ENCODE measurements around the gene KRTAP5-9.
"Not testable (repeated sequence)": the region's sequence is repeated elsewhere in the genome, so short reads cannot be mapped to it uniquely, and the experiment has no call there.

The KRTAP5-9 gene

GRCh38 chr11:71534711-71535608, 13.3 kb upstream of the KRTAP5-9 start:
- not testable (repeated sequence) for DNase-seq

GRCh38 chr11:71535825-71536224, 12.4 kb upstream of the KRTAP5-9 start:
- no peak for DNase-seq

GRCh38 chr11:71537537-71537936, 10.7 kb upstream of the KRTAP5-9 start:
- DNase-seq: no peak

GRCh38 chr11:71537977-71538665, 10.1 kb upstream of the KRTAP5-9 start, which contains the start of gene KRTAP5-8:
Gene KRTAP5-8 (plus strand): TSS chr11:71538025. CDS start chr11:71538056, 31 bp downstream.
- not testable (repeated sequence) for DNase-seq

GRCh38 chr11:71538666-71538990, 9.6 kb upstream of the KRTAP5-9 start:
- DNase-seq: no peak

GRCh38 chr11:71539017-71539416, 9.2 kb upstream of the KRTAP5-9 start:
- no peak for DNase-seq

GRCh38 chr11:71539971-71540370, 8.2 kb upstream of the KRTAP5-9 start:
- not testable (repeated sequence) for DNase-seq

- not testable (repeated sequence) for DNase-seq
Measured at GRCh38 chr11:71540521-71541304, 7.5 kb upstream of the KRTAP5-9 start.

GRCh38 chr11:71542382-71542781, 5.8 kb upstream of the KRTAP5-9 start:
- no peak for DNase-seq

GRCh38 chr11:71542879-71543777, 5.1 kb upstream of the KRTAP5-9 start:
- no peak for DNase-seq

- no peak for DNase-seq
Measured at GRCh38 chr11:71543866-71544265, 4.4 kb upstream of the KRTAP5-9 start.

GRCh38 chr11:71544525-71545214, 3.5 kb upstream of the KRTAP5-9 start:
- no peak for DNase-seq

- DNase-seq: no peak
Measured at GRCh38 chr11:71545405-71545966, 2.7 kb upstream of the KRTAP5-9 start.

- DNase-seq: no peak
Measured at GRCh38 chr11:71548716-71549151, 514 bp downstream of the KRTAP5-9 start.

GRCh38 chr11:71551711-71552110, 3.5 kb downstream of the KRTAP5-9 start:
- DNase-seq: no peak

- DNase-seq: no peak
Measured at GRCh38 chr11:71554996-71555395, 6.8 kb downstream of the KRTAP5-9 start.

GRCh38 chr11:71555508-71555907, 7.3 kb downstream of the KRTAP5-9 start:
- no peak for DNase-seq

GRCh38 chr11:71556018-71556417, 7.8 kb downstream of the KRTAP5-9 start:
- DNase-seq: no peak

GRCh38 chr11:71557257-71557656, 9.0 kb downstream of the KRTAP5-9 start:
- no peak for DNase-seq

- DNase-seq: no peak
Measured at GRCh38 chr11:71558996-71559395, 10.8 kb downstream of the KRTAP5-9 start.

GRCh38 chr11:71562120-71562519, 13.9 kb downstream of the KRTAP5-9 start:
- no peak for DNase-seq
